Activated T-cell treated with anti-CD3 and anti-CD28 coated beads for 24 hours (primary cell): Measurements from ENCODE around the gene DCTPP1.

ENCODE experiments used
- DNase-seq: peaks from one replicate; pipeline ENCODE4 v3.0.0-alpha.2; 2020; ENCODE audit warnings: low read depth

Gene DCTPP1

DNA sequence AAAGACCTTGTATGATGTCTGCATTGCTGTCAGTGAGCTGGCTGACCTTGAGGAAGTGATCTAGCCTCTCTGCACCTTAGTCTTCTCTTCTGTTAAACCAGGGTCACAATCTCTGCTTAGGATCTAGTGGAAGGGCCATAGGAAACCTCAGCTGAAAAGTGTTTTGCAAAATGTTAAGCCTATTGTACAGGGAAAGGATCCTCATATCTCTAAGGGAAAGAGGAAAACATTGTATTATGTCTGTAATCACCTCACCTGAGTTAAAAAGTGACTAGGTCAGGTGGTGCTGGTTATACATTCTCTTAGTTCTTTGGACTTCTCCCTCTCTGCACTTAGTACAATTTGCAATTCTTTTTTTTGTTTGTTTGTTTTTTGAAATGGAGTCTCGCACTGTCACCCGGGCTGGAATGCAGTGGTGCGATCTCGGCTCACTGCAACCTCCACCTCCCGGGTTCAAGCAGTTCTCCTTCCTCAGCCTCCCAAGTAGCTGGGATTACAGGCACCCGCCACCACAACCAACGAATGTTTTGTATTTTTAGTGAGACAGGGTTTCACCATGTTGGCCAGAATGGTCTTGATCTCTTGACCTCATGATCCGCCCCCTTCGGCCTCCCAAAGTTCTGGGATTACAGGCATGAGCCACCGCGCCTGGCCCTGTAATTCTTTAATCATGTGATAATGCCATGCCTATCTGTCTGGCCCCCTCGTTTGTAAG, 17.8 kb upstream of the DCTPP1 start:
- no peak for DNase-seq

DNA sequence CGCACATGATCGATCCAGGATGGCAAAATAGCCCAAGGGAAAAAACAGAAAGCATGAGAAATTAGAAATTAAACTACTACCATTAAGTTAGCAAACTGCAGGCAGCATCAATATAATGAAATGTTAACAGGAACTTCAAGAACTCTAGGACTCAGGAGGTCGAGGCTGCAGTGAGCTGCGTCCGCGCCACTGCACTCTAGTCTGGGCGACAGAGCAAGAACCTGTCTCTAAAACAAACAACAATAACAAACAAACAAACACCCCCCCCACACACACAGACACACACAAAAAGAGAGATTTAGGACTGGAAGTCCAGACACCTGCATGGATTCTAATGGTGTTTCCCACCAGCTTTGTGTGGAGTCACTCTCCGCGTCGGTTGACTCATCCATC, 16.4 kb upstream of the DCTPP1 start:
- no peak for DNase-seq

DNA sequence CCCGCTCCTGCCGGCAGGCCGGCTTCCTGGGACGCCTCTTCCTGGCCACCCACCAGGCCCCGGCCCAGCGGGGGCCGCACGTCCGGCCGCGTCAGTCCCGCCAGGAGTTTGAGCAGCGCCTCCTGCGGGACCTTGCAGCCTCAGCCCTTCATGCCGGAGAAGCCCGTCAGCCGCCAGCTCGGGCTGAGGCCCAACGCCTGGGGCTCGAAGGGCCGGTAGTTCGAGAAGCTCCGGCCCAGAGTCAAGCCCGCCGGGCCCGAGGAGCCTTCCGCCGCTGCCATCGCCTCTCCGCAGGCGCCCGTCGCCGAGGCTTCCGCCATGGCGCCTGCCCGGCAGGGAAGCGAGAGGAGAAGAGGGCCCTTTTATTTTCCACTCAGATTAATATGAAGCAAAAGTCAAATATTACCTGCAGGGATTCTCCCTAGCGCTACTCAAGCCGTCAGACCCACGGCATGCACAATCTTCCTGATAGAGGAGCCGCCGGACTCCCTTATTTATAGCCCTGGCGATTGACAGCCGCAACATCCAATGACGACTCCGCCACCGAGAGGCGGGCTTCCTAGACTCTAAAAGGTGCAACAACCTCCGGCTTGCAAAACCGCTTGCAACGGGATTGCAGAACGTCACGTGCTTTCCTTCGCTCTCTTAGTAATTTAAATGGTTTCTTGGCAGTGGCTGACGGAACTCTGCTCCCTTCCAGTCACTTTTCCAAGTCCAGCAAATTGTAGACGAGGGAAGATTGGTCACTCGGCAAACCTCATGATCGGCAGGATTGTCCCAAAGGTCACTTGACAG, 15.8 kb upstream of the DCTPP1 start, which contains the start of gene SEPHS2:
TSS of gene SEPHS2 (minus strand) at position 467 of the 795 bp plus-strand sequence. CDS start at position 320, 147 bp downstream.
- peak; percentile 96 for DNase-seq

DNA sequence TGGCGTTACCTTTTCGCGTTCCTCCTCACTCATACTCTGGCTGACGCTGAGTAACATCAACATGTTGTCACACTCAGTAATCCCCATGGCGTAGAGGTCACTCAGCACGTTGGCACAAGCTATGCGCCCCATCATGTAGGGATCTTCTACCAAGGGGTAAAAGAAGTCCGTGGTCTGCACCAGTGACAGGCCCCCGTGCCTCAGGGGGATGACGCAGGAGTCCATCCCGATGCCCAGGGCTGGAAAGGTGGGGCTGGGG, 15.2 kb upstream of the DCTPP1 start:
- DNase-seq = no peak

DNA sequence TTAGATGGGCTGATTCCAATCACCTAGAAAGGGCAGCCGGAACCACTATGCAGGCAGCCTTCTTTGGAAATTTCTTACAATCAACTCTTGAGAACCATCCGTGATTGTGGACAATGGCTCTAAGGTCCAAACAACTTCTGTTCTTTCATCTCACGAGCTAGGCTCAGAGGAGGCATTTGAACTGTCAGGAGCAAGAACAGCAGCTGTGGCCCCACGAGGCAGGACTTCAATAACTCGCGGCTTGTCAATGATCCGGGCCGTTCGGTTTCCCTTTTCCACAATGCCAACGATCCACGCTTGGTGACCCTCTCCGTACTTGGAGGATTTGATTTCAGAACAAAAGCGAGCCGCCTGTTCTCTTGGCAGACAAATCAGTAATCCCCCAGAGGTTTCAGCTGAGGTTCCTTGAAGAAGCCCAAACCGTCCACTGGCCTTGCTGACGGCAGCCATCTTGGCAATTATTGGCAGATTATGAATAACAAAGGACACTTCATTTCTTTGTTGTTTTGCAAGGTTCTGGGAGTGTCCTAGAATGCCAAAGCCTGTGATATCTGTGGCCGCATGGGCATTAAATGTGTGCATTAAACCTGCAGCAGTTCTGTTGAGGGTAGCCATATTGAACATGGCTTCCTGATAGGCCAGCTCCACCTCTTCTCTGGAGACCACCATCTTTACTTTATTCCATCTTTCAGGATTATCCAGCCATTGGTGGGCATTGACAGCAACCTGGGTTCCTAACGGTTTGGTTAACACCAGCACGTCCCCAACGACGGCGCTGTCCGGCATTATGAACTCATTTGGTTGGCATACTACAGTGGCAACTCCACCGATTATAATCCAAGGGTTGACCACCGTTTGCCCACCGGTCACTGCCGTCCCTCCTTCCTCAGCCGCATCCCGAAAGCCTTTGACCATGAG, 14.7 kb upstream of the DCTPP1 start:
- no peak for DNase-seq

DNA sequence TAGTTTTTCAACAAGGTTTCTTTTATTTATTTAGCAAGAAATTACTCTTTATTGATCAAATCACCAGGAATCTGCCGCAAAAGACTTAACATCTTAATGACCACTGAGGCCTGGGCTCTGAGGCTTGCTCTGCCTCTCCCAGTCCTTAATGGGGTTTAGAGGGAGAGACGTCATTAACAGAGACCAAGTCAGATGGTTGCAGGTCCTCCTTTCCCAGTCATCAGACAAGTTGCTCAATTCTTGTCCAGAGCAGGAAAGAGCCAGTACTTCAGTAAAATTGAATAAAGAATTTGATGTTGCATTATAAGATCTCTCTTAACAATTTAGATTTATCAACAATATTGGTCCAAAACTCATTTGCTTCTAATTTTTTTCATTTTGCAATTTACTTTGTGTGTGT, 13.8 kb upstream of the DCTPP1 start:
- no peak for DNase-seq

DNA sequence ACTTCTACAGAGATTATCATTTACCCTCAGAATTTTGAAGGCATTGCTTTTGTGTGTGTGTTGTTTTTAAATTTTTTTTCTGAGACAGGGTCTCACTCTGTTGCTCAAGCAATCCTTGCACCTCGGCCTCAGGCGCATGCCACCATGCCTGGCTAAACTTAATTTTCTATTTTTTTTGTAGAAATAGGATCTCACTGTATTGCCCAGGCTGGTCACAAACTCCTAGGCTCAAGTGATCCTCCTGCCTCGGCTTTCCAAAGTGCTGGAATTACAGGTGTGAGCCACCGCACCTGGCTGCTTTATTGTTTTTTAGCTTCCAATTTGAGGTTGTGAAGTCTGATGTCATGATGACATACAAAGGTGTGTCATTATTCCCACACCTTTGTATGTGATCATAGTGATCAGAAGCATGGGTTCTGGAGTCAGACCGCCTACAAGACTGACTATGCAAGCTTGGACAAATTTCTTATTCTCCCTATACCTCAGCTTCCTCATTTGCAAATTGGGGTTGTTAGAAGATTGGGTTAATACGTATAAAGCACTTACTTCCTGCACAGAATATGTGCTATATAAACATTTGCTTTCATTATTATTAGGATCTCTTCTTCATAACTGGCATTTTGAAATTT, 10.0 kb upstream of the DCTPP1 start:
- DNase-seq = no peak

DNA sequence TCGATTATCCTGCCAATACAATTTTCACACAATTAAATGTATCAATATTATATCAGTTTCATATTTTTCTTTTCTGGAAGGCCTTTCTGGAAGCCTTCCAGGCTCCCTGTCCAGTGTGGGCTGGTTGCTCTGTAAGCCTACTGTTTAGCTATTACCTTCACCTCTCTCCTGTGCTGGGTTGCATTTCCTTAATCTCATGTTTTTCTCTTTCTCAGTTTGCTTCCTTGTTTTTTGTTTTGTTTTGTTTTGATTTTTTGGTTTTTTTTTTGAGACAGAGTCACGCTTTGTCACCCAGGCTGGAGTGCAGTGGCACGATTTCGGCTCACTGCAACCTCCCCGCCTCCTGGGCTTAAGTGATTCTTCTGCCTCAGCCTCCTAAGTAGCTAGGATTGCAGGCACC, 9.0 kb upstream of the DCTPP1 start:
- DNase-seq = no peak

DNA sequence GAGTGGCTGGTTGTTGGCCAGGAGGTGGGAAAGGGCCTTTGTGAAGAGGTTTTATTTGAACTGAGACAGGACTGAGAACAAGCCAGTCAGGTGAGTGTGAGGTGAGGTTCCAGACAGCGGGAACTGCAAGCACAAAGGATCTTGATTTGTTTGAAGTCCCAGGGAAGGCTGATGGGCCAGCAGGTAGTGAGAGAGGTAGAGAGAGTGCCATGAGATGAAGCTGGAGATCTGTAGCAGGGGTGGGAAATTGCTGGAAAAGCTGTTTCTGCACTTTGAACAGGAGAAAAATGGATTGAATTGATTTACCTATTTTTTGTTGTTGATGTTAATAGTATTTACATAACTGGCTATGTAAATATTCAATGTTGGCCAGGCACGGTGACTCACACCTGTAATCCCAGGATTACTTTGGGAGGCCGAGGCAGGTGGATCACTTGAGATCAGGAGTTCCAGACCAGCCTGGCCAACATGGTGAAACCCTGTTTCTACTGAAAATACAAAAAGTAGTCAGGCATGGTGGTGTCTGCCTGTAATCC, 7.7 kb upstream of the DCTPP1 start:
- DNase-seq = no peak

DNA sequence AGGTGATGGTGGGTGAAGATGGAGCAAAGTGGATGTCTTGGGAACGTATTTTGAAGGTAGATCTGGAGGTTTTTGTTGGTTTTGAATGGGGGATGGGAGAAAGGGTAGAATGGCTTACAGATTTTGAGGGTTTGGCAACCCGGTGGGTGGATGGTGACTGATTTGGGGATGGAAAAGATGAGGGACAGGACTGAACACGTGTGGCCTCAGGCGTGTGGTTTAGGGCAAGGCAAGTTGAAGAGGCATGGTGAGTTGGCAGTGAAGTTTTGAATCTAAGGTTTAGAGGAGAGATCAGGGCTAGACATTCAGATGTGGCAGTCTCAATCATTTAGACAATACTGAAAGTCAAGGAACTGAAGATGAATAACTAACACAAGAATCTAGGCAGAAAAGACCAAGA, 5.0 kb upstream of the DCTPP1 start:
- peak; percentile 53 for DNase-seq

DNA sequence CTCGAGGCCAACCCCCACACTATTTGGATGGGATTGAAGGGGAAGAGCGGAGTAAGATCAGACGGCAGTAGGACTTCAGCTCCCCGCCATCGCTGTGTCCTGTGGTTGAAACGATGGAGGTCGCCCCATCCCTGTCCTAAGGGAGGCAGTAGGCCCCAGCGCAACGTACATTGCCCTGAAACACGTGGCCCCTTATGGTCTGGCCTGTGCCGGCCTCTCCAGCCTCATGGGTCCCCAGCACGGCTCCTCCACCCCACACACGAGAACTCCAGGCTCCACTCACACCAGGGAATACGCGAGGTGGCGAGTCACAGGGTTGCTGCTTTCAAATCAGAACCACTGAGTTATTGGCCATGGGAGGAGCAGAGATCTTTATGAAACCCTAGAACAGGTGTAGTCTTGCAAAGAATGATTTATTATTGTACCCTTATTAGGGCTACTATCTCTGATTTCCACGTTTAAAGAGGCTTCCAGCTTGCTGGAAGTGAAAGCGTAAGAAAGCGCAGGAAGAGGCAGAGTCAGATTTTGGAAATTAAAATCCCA, 669 bp upstream of the DCTPP1 start:
- no peak for DNase-seq

DNA sequence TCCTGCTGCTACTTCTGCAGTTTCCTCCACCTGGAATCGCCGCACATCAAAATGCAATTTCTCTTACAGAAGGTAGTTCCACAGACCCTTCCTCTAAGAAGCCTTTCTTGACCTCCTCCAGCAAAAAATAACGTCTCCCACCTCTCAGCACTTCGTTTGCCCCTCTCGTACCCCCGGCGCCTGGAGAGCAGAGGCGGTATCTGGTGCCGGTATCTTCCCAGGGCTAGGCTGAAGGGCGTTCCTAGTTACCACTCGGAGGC, 482 bp downstream of the DCTPP1 start:
- no peak for DNase-seq

DNA sequence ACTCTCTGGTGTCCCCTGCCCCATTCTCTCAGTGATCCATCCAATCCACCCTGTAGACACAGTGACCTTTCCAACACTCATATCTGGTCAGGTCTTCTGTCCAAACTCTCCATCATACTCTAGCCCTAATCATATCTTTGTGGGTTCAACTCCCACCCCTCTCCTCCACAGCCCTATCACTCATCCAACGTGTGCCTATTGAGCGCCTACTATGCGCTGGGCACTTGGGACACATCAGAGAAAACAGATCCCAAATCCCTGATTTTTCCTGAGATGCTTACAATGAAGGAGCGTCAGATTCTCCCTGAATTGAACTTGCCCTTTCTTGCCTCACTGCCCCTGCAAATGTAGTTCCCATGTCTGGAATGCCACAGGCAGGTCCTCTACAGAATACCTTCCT, 1.8 kb downstream of the DCTPP1 start:
- DNase-seq = no peak

DNA sequence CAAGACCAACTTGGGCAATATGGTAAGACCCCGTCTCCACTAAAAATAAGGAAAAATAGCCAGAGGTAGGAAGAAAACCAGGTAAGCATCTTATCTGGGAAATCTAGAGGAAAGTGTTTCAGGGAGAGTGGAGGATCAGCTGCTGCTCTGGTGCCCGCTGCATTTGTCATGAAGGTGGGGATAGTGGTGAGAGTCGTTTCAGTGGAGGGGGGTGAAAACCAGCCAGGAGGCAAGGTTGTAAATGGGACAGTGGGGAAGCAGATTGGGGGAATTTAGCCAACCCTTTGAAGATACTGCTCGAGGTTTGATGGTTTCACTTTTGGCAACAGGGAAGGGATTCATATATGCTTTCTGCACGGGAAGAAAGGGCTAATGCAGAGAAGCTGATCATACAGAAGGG, 8.8 kb downstream of the DCTPP1 start:
- DNase-seq = no peak

DNA sequence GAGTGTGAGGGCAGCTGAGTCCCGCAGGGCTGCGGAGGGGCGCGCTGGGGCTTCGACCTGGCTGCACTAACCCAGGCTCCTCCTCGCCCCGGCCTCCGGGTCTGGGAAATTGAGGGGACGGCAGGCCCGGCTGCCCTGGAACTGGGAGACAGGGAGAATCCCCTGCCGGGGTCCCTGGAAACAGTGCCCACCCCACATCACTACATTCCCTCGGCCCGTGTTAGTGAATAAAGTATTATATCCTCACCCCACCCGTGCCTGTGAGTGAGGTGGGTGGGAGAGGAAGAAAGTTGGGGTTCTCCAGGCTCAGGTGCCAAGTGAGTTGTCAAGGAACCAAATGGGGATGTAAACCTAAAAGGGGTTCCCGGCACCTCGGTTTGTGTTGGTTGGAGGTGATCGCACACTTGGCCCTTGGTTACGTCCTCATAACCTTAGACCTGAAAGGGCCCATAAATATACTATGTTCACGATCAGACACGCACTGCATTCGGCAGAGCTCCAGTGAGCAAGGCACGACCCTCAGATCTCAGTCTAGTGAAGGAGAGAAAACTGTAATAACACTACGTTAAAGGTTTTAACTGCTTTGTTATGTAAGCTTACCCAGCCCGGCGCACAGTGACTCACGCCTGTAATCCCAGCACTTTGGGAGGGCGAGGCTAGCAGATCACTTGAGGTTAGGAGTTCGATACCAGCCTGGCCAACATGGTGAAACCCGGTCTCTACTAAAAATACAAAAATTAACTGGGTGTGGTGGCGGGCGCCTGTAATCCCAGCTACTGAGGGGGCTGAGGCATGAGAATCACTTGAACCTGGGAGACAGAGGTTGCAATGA, 11.3 kb downstream of the DCTPP1 start:
- DNase-seq = no peak

DNA sequence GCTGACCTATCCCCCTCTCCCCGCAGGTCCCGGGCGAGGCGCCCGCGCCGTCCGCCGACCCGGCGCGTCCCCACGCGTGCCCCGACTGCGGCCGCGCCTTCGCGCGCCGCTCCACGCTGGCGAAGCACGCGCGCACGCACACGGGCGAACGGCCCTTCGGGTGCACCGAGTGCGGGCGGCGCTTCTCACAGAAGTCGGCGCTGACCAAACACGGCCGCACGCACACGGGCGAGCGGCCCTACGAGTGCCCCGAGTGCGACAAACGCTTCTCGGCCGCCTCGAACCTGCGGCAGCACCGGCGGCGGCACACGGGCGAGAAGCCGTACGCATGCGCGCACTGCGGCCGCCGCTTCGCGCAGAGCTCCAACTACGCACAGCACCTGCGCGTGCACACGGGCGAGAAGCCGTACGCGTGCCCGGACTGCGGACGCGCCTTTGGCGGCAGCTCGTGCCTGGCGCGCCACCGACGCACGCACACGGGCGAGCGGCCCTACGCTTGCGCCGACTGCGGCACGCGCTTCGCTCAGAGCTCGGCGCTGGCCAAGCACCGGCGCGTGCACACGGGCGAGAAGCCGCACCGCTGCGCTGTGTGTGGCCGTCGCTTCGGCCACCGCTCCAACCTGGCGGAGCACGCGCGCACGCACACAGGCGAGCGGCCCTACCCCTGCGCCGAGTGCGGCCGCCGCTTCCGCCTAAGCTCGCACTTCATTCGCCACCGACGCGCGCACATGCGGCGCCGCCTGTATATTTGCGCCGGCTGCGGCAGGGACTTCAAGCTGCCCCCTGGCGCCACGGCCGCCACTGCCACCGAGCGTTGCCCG, 12.1 kb downstream of the DCTPP1 start:
- peak; percentile 85 for DNase-seq

DNA sequence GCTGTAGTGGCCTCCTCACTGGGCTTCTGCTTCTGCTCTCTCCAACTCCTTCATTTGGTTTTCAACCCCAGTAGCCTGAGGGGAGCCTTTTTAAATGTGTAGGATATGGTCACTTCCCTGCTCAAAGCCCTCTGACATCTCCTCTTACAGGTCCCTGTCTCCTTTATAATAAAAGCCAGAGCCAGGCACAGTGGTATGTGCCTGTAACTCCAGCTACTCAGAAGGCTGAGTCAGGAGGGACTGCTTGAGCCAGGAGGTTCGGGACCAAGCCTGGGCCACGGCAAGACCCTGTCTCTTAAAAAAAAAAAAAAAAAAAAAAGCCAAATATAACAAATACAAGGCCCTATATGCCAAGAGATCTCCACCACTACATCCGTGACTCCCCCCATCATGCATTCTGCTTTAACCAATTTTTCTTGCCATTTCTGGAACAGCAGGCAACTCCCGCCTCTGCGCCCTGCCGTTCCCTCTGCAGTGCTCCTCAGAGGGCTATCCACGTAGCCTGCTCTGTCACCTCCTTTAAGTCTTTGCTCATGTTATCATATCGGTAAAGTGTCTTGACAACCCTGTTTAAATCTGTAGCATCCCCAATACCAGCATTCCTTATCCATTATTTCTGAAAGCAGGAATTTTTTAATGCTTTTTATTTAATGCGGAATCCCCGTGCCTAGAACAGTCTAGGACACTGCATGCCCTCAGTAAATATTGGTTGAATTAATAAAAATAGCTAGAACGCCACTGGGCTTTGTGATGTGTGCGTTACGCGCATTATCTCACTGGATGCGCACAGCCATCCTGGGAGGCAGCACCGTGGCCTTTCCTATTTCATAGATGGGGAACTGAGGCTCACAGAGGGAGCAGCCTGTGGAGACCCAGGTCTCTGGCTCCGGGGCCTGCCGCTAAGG, 13.0 kb downstream of the DCTPP1 start:
- no peak for DNase-seq

DNA sequence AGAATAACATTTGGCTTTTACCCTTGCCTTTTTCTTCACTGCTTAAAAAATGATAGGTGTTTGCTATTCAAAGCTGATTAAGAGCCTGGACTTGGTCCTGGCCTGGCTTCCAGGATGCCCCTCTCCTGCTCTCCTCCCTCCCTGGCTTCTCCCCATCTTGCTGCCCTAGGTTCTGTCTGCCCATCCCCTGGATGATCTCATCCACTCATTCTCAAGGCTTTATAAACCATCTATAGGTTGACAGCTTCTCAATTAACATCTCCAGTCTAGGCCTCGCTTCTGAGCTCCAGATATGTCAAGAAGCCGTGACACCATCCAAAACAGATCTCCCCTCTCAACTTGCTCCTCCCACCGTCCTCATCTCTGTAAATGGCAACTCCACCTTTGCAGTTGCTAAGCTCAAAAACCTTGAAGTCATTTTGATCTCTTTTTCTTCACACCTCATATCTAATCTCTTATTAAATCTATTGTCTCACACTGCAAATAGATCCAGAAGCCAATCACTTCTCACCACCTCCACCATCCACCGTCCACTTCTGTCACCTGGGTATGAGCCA, 13.7 kb downstream of the DCTPP1 start:
- no peak for DNase-seq

DNA sequence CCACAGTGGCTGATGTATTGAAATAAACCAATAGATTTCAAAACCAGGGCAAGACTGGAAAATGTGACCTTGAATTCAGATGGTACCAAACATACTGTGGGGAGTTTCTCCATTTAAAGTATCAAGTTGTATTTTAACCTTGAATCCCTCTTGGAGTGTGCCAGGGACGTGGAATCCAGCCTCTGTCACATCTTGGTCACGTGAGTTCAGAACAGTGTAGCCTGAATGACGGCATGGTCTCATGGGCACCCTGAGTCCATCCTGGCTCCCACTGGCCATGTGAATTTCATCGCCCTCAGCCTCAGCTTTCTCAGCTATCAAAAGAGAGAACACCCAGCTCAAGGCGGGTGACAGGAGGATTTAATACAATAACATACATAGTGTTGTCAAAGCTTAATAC, 15.7 kb downstream of the DCTPP1 start:
- DNase-seq = no peak
